CD4-positive, alpha-beta T cell (primary cell): Measurements from ENCODE around the gene RBMS2. TPM values are rescaled to one million over a fixed set of nuclear protein-coding genes. Genes with fewer than 3 reads are reported as not detected.

Experiments used
- ATAC-seq: fragments of 200-7000 bp; cut with Tn5 transposase; one replicate; pipeline ENCODE4 v1.10.0; 2022; ENCODE audit warnings: mild to moderate bottlenecking; ENCODE audit not compliant: poor library complexity
- CTCF ChIA-PET: fragments of 350-600 bp; sonication (Branson Sonifier 250); formaldehyde crosslinking; loops from one replicate; lab custom pipeline; 2021; ENCODE audit warnings: antibody characterized with exemption, inconsistent platforms; lab: Charles Lee
- POLR2A ChIA-PET: fragments of 350-600 bp; sonication (Branson Sonifier 250); formaldehyde crosslinking; loops from one replicate; lab custom pipeline; 2021; ENCODE audit warnings: antibody characterized with exemption, inconsistent platforms; lab: Charles Lee
- DNase-seq, 14 experiments: peaks; one replicate each; pipeline ENCODE4 v3.0.0-alpha.2; 2013 to 2020; ENCODE audit warnings: mixed read lengths in 2 of 14
- H3K27ac ChIP-seq, 2 donors: one replicate each; pipeline versions ENCODE4 v1.5.1 to v1.7.0; 2013; ENCODE audit warnings: low read length in 2 of 2, low read depth in 1 of 2, mild to moderate bottlenecking in 1 of 2
- H3K27me3 ChIP-seq, 2 experiments: 1 replicate in 1 of 2; 2 replicates in 1 of 2; pipeline versions ENCODE4 v1.6.1 to v1.7.0; 2013; ENCODE audit warnings: low read length in 2 of 2, control low read depth in 1 of 2, mild to moderate bottlenecking in 1 of 2, moderate library complexity in 1 of 2; ENCODE audit not compliant: insufficient read depth in 2 of 2, control insufficient read depth in 1 of 2
- H3K36me3 ChIP-seq: one replicate; pipeline ENCODE4 v1.6.1; 2013; ENCODE audit warnings: low read length, control low read depth; ENCODE audit not compliant: insufficient read depth
- H3K4me1 ChIP-seq: one replicate; pipeline ENCODE4 v1.6.1; 2013; ENCODE audit warnings: low read length, control low read depth; ENCODE audit not compliant: insufficient read depth
- H3K4me3 ChIP-seq: one replicate; pipeline ENCODE4 v1.5.1; 2013; ENCODE audit warnings: mild to moderate bottlenecking, low read length, moderate library complexity
- H3K9me3 ChIP-seq, 2 experiments: 1 replicate in 1 of 2; 2 replicates in 1 of 2; pipeline versions ENCODE4 v1.6.1 to v1.7.0; 2013; ENCODE audit warnings: low read length in 2 of 2, mild to moderate bottlenecking in 2 of 2, control low read depth in 1 of 2, moderate library complexity in 1 of 2; ENCODE audit not compliant: control insufficient read depth in 1 of 2, insufficient read depth in 1 of 2
- H3K27ac Mint-ChIP-seq: one replicate; pipeline ENCODE4 v1.8.0; 2020; ENCODE audit warnings: mixed read lengths
- H3K27me3 Mint-ChIP-seq: one replicate; pipeline ENCODE4 v1.8.0; 2021; ENCODE audit warnings: mixed read lengths
- H3K36me3 Mint-ChIP-seq: one replicate; pipeline ENCODE4 v1.8.0; 2021; ENCODE audit warnings: low read depth, mixed read lengths
- H3K4me1 Mint-ChIP-seq: one replicate; pipeline ENCODE4 v1.8.0; 2021; ENCODE audit warnings: low read depth, mixed read lengths
- H3K4me3 Mint-ChIP-seq: one replicate; pipeline ENCODE4 v1.8.0; 2020; ENCODE audit warnings: mild to moderate bottlenecking, mixed read lengths
- H3K9me3 Mint-ChIP-seq: one replicate; pipeline ENCODE4 v1.8.0; 2020; ENCODE audit warnings: mixed read lengths
- CTCF ChIP-seq: fragments of 200-600 bp; IDR thresholded peaks from one replicate; pipeline ENCODE4 v1.8.0; 2022; ENCODE audit warnings: antibody characterized with exemption, mild to moderate bottlenecking
- intact Hi-C, 2 experiments: fragments of 100-400 bp; cut with DNase I in 1 of 2; cut with micrococcal nuclease in 1 of 2; formaldehyde crosslinking; loops; one replicate each; pipeline versions ENCODE4 v1.15.1 to v1.9.0; 2023 to 2025; cut with DNase I, micrococcal nuclease
- total RNA-seq, 174 experiments: library from RNA in 2 of 174; stranded (reverse) in 2 of 174; gene quantifications; one replicate each; pipeline ENCODE4 v1.2.3 and lab custom pipeline; 2021 to 2026

Gene RBMS2
- total RNA-seq, 2 experiments from 2014 or later, result 5.1 to 10.8 TPM

- Histone ChIP-seq H3K4me1 (peaks cover 68% of the 10 kb centered on the region), H3K36me3 (peaks cover 20% of the 10 kb centered on the region), H3K27me3 (no peaks in the 10 kb centered on the region), H3K9me3 (no peaks in the 10 kb centered on the region), H3K27ac (peak overlapping the region; percentile 45 to 84), H3K4me3 (peak overlapping the region; percentile 76)
- Mint-ChIP-seq H3K9me3 (no peaks in the 10 kb centered on the region), H3K36me3 (peaks cover 50% of the 10 kb centered on the region), H3K4me1 (peaks cover 80% of the 10 kb centered on the region), H3K27me3 (no peaks in the 10 kb centered on the region), H3K4me3 (peak overlapping the region; percentile 93), H3K27ac (peak overlapping the region; percentile 98)
- ATAC-seq, result no peak
- TF ChIP-seq CTCF, result no peak
- ChIA-PET CTCF (interaction anchor here (1.2 to 3.7 kb wide), 3 partner anchors 11 to 120 kb away, joined by 3 to 30 read pairs (median 11); partner anchors contain the start of gene PTGES3), POLR2A (interaction anchor here (0.5 to 9.4 kb wide), 11 partner anchors 9 to 478 kb away, joined by 3 to 139 read pairs (median 3); partner anchors contain the start of genes ATP5F1B, NACA, NEMP1 and PTGES3)
- peak in 5 of 14 experiments; percentile 8 to 56 (median 33) for DNase-seq
- intact Hi-C loops, result loop anchor here in 1 of 2 experiments (10.0 kb wide), 2 partner anchors 450 to 820 kb away; partner anchors contain the start of genes NAB2, ORMDL2 and SARNP
Measured at GRCh38 chr12:56634242-56634836, 112.7 kb downstream of the RBMS2 start.

GRCh38 chr12:56634837-56635791, 113.5 kb downstream of the RBMS2 start:
- POLR2A ChIA-PET, result interaction anchor here (0.6 to 9.4 kb wide), 15 partner anchors 10 to 707 kb away, joined by 3 to 139 read pairs (median 7); partner anchors contain the start of genes ATP5F1B, CNPY2, GLS2 and NACA
- no peaks in the 10 kb centered on the region for H3K27me3 ChIP-seq
- TF ChIP-seq CTCF, result no peak
- H3K36me3 Mint-ChIP-seq, result peaks cover 53% of the 10 kb centered on the region
- H3K9me3 ChIP-seq, result no peaks in the 10 kb centered on the region
- peak; percentile 12 for ATAC-seq
- DNase-seq, result peak; percentile 35 to 81 (median 56)
- peak overlapping the region; percentile 94 for H3K4me3 Mint-ChIP-seq
- H3K27ac Mint-ChIP-seq, result peak overlapping the region; percentile 98
- H3K36me3 ChIP-seq, result peaks cover 27% of the 10 kb centered on the region
- CTCF ChIA-PET, result interaction anchor here (1.2 to 3.7 kb wide), 10 partner anchors 11 to 121 kb away, joined by 3 to 30 read pairs (median 12); partner anchors contain the start of genes ATP5F1B and PTGES3
- H3K4me1 ChIP-seq, result peaks cover 68% of the 10 kb centered on the region
- peak overlapping the region; percentile 76 for H3K4me3 ChIP-seq
- intact Hi-C loops, result loop anchor here in 1 of 2 experiments (5.0 to 10.0 kb wide), 3 partner anchors 273 to 820 kb away; partner anchors contain the start of genes APOF, NAB2, ORMDL2 and SARNP
- H3K27me3 Mint-ChIP-seq, result no peaks in the 10 kb centered on the region
- H3K27ac ChIP-seq, result peak overlapping the region; percentile 56 to 84
- H3K9me3 Mint-ChIP-seq, result no peaks in the 10 kb centered on the region
- peaks cover 83% of the 10 kb centered on the region for H3K4me1 Mint-ChIP-seq
